GM21367 (cell line): ENCODE measurements around the gene DYRK2.

Experiments used
- ATAC-seq: cut with Tn5 transposase; IDR thresholded peaks from one replicate; pipeline ENCODE4 v1.9.1; 2021; ENCODE audit not compliant: unreplicated experiment

The DYRK2 gene

DNA sequence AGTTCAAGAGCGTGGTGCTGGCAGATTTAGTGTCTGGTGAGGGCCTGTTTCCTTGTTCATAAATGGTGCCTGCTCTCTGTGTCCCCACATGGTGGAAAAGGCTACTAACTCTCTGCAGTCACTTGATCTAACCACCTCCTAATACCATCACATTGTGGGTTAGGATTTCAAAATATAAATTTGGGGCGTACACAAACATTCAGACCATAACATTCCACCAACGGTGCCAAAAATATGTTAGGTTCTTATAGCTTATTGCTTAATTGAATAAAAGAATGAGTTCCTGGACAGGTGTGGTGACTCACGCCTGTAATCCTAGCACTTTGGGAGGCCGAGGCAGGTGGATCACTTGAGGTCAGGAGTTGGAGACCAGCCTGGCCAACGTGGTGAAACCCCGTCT, 3.4 kb upstream of the DYRK2 start:
- ATAC-seq, result no peak

DNA sequence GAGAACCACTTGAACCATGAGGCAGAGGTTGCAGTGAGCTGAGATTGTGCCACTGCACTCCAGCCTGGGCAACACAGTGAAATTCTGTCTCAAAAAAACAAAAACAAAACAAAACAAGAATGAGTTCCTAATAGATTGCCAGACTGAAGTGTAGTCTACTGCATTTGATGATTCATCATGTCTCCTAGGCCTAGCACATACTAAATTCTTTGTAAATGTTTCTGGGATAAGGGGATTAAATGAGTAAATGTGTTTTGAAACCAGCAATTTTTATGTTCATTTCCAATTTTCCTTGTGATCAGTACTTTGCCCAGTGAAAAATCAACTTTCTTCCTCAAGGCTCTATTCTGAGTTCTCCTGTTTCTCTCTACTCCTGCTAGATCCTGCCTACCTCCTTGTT, 2.9 kb upstream of the DYRK2 start:
- no peak for ATAC-seq

DNA sequence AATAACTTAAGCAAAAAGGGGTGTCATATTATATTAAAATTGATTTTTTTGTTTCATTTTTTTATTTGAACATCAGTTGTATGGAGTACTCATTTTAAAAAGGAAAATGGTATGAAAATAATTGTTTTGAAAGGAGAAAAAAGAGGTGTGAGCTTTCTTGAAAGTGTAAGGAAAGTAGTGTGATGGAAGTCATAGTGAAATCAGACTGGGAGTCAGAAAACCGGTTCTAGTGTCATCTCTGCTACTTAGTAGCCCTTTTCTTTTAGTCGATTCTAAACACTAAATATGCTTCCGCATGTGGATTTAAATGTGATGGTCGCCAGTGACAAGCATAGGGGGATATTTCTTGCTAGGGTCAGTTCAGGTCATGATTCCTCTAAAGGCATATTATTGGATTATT, 1.8 kb upstream of the DYRK2 start:
- no peak for ATAC-seq

DNA sequence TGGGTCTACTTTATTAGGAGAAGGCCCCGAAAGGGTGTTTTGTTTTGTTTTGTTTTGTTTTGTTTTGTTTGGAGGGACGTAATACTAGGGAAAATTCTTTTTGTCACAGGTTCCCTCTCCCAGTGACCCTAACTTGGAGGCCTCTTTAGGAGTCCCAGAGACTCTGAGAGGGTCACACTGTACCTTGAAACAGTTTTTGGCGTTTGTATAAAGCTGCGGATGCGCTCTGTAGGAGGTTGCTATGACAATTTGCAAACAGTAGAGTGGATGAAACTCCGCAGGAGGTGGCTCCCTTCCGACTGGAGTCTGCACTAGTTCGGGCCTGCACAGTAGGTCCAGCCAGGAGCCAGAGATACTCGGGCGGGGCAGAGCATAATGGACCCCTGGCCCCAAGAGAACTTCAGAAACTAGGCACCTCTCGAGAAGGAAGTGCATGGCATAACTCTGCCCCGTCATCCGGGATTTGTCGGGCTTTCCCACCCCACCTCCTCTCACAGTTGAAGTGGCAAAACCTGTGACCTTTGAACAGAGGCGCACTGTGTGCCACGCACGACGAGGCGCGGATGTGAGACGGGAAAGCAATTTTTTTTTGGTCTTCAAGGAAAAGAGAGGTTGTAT, 1.3 kb upstream of the DYRK2 start:
- ATAC-seq, result no peak

DNA sequence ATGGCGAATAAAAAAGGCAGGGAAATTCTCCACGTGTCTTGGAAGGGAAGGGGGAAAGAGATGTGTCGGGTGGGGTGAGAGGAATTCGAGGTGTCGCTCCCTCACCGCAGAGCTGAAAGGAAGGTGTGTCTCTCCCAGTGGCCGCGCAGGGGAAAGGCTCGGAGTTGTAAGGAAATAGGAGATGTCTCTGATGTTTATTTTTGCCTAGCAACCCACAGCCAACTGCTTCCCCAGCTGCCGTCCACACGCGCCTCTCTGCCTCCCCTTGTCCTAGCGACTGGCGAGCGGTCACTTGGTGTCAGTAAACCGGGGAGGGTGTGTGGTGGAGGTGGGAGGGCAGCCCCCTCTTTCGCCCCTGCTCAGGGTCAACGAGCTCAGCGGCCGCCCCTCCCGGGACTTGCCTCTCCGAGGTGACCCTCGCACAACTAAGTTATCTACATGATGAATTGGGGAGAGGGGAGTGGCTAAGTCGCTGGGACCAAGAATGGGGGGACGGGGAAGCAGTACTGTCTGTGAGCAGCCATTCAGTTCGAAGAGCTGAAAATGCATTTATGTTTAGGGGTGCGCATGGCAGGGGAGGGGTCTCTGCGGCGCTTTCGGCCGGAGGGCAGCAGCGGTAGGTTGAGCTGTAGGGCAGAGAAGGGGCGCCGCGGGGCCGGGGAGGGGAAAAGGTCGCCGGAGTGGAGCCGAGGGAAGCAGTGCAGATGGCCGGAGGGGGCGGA, 585 bp upstream of the DYRK2 start:
- ATAC-seq, result peak; percentile 21

DNA sequence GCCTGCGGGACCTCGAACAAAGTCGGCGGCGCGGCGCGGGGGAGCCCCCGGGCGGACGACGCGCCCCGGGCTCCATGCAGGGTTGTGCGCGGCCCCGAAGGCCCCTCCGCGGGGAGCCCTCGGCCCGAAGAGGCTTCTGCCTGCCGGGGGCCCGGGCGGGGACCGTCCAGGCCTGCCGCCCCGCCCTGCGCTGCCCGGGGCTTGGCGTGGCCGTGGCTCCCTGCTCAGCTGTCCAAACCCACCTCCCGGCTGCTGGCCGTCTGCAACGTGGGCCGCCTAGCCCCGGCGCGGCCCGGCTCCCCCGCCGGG, 670 bp downstream of the DYRK2 start:
- no peak for ATAC-seq

DNA sequence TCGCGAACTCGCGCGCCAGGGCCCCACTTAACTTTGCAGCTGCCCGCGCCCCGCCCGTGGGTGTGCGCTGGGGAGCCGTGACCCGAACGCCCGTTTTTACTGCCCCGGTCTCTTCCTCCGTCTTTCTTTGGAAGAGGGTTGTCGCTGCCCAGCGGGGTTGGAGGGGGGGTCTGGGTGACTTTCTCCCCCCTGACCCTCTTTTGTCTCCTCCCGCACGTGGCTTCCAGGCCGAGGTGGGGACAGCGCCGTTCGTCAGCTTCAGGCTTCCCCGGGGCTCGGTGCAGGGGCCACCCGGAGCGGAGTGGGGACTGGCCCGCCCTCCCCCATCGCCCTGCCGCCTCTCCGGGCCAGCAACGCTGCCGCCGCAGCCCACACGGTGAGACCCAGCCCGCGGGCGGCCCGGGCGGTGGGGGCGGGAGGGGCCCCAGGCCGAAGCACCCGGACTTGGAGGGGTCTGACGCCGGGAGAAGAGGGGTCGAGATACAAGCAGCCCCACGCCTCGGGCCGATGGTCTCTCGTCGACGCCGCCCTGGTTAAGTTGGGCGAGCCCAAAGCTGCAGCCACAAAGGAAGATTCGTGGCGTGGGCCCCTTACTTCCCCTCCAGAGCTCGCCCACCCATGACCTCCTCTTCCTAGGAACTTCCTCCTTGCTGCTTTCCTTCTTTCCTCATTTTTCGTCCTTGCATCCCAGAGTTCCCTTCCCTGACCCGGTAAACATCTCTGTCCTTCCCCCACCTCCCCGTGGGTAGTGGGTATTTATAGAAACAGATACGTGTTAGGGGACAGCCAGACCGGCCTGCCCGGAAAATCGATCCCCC, 1.2 kb downstream of the DYRK2 start:
- no peak for ATAC-seq

DNA sequence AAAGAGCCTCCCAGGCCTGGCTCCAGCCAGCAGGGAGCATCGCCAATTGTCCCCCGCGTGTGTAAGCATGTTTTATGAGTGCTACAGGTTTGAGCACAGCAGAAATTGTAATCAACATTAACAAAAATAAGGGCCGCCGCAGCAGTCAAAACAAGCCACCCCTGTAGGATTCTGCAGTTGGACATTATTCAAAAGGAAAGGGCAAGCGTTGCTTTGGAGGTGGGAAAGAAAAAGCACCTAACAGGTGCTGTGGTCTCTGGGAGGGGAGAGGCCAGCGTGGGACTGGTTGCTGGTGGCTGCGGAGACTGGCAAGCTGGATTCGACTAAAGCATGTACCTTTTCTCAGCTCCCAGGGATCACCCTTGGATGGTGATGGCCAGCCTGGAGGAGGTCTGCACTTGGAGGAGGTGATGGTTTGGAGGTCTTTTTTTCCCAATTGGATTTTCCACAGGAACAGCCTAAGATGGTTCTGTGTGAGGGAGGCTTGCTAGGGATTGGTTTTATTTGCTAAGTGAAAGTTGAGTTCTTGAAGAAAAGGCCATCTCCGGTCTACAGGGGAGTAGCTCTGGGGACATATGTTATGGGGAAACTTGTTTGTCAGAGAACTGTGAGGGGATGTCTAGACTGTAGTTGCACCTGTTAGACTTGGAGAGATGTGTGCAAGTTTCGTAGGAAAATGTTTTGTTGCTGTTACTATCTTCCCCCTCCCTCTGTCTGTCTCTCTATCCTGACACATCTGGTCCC, 2.0 kb downstream of the DYRK2 start:
- no peak for ATAC-seq

DNA sequence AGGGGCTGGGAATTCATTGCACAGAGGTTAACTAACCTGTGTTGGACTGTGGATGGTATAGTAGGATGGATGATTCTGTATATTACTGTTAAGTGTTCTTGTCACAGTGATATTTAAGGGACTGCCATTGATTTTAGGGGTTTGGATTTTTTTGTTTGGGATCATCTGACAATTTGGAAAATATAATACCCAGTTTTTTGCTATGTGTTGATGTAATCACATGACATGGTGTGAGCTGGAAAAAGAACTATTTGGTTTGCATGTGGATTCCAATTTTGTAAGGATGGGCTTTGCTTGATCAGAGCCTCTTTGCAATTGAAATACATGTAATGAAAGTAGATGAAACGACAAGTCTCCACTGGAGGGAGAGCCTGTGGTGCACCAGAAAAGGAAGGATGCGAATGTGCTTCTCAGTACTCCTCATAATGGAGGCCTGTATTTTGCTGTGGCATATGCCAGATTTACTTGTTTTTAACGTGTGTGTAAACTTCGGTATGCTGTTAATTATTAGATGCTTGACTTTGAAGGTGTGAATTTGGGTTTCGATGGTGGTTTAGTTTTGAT, 2.7 kb downstream of the DYRK2 start:
- ATAC-seq, result no peak

DNA sequence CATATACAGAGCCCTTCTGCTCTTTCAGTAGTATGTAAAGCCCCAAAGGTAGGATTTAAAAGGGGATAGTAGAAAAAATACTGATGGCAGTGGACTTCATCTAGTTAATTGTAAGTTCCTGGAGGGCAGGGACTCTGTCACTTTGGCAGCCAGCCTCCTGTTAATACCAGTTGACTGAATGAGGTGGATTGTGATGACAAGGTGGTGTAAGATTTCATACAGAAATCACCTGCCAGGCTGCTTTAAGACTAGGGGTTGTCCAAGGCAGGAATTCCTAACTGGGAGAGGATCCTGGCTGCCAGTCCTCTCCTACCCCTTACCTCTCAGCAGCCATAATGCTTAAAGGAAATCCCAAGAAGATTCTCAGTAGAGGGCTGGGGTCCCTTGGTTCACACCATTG, 7.3 kb downstream of the DYRK2 start:
- no peak for ATAC-seq

DNA sequence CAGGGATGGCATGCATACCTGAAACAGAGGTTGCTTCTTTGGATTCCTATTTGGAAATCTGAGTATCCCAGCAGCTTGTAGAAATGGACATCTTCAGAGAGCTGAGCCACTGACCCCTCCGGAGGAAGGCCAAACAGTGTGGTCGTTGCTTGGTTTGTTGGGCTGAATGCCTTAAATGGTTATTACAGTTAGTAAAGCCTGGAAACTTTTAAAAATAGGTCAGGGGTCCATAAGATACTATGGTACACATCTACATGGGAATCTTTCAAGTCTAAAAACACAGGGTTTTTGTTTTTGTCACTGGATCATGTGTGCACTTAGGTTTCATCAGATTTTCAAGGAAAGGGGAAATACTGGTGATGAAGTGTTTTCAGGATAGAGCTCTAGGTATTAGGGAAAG, 7.7 kb downstream of the DYRK2 start:
- ATAC-seq, result no peak

DNA sequence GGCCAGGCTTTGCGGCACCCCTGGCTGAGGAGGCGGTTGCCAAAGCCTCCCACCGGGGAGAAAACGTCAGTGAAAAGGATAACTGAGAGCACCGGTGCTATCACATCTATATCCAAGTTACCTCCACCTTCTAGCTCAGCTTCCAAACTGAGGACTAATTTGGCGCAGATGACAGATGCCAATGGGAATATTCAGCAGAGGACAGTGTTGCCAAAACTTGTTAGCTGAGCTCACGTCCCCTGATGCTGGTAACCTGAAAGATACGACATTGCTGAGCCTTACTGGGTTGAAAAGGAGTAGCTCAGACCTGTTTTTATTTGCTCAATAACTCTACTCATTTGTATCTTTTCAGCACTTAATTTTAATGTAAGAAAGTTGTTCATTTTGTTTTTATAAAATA, 9.9 kb downstream of the DYRK2 start:
- no peak for ATAC-seq

DNA sequence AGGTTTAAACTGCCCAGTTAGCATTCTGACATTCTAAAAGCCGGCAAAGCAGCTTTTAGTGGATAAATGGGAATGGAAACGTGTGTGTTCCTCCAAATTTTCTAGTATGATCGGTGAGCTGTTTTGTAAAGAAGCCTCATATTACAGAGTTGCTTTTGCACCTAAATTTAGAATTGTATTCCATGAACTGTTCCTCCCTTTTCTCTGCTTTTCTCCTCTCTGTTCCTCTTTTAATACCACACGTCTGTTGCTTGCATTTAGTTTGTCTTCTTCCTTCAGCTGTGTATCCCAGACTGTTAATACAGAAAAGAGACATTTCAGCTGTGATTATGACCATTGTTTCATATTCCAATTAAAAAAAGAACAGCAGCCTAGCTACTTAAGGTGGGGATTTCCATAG, 10.7 kb downstream of the DYRK2 start:
- no peak for ATAC-seq

DNA sequence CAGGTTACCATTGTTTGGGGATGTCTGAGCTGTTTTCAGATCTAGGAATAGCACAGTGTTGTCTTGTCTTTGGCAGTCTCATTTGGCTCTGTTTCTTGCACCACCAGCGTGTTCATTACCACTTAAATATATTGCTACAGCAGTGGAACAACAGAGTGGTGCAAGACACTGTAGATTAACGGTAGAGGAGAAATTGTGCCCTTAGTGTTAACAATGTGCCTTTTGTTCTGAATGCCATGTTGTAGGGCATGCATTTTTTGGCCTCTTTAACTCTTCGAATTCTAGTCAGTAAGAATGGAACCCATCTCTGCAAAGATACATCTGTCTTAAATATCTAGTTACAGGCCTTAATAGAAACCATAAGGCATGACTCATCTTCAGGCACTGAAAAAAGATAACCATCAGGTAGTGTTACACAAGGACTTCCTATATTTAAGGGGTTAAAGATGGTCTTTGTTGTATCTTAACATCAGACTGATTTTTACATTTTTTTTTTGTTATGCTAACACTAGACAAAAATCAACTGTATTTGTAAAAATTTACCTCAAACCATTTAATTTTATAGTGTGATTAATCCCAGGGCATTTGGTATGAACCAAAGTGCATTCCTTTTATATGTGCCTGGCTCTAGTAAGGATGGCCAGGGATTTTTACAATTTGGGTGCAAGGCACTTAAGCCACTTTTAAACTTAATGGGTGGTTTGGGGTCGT, 12.9 kb downstream of the DYRK2 start:
- no peak for ATAC-seq

DNA sequence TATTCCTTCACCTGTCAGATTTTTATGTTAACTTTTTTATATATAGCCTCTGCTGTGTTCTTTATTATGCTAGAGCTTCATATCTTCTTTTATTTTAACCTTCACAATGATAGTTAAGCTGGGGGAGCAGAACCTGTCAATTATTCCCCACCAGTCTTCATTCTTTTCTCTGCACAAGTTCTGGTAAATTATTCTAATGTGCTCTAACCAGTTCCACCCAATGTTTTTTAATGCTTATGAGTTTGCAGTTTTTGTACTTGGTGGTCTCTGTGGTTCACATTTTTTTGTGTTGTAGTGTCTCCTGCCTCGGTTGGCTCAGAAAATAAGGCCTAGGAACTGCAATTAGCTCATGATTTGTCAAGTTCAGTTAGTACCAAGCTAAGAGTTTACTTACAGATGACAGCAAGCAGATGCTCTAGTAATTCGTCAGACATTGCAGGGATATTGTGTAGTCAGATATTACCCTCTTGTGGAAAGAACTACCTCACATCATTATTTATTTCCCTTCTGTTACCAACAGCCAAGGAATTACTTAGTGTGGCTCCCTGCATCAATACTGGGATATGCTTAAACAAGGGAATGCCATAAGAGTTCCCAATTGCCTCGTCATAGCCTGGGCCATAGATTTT, 14.5 kb downstream of the DYRK2 start:
- ATAC-seq, result no peak

DNA sequence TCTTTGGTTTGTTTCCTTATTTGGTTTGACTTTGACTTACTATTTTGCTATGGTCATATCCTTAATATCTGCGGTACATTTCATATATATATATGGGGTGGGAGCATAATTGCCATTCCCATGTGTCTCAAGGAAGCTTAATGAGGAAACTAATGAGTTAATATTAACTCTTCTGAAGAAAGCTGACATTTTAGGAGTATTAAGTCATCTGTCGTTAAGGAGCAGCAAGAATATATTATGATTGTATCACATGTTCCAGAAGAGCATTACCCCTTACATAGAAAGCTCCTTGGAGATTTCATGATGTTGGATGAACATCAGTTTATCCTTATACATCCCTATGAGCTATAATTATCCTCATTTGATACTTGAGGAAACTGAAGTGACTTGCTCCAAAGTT, 15.6 kb downstream of the DYRK2 start:
- no peak for ATAC-seq

DNA sequence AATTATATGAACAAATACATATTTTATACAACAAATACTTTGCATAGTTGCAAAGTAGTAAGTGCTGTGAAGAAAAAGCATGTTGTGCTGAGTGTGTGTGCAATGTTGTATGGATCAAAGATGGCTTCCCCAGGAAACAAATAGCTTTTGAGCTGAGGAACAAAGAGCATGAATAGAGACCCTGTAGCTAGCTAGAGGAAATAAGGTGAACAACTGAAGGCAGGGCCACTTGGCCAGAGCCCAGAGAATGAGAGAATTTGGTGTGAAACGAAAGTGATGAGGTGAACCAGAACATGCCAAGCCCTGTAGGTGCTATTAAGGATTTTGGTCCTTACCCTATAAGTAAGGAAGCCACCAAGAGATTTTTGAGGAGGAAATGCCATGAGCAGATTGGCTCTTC, 17.1 kb downstream of the DYRK2 start:
- ATAC-seq, result no peak

DNA sequence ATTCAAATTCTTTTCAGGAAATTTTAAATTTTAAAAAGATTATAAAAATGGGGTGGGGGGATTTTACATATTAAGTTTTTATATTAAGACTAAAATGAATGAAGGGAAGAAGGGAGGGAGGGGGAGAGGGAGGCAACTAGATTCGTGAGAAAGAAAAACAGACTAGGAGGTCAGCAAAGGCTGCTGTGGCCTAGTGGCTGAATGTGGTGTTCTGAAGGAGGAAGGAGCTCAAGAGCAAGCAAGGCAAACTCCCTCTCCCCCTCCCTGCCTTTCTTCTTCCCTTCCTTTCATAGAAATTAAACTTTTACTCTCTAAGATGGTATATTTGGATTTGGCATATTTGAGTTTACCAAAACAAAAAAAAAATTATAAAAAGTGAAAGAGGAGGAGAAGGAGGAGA, 18.1 kb downstream of the DYRK2 start:
- ATAC-seq, result no peak

DNA sequence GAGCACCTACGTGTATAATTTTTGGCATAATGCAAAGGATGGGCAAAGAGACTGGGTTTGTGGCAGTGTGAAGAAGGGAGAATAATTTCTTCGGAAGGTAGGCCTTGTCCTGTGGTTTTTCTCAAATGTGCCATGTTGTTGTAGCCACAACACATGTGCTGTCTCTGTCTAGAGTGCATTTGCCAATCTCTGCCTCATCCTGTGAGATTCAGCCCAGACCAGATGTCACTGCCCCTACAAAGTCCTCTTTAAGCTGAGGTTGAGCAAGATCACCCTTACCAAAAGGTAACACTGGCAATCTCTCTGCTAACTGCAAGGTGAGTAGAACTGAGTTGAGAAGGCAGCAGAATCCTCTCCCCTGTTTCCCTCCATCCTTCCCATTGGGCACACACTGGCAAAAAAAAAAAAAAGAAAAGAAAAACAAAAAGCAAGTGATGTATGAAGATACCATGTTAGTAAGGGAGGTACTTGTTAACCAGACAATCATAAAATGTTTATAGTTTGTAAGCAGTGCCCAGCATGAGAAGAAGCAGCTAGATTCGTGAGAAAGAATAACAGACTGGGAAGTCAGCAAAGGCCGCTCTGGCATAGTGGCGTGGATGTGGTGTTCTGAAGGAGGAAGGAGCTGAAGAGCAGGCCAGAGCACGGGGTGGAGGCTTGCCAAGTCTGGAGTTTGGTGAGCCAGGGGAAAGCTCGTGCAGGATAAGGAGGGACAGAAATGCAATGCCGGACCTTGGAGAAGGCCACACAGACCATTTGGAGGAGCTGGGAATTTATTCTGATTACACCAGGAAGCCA, 18.9 kb downstream of the DYRK2 start:
- no peak for ATAC-seq
